Left renal cortex interstitium (tissue), 4 donors: Measurements from ENCODE around the gene ANTXR1. TPM values are rescaled to one million over a fixed set of nuclear protein-coding genes. Genes with fewer than 3 reads are reported as not detected.

Source experiments
- DNase-seq, 4 donors: peaks; one replicate each; pipeline ENCODE4 v3.0.0-alpha.2; 2013; ENCODE audit warnings: low read depth in 4 of 4, low spot score in 2 of 4, missing footprints in 1 of 4
- polyA plus RNA-seq, 4 donors: library from polyadenylated mRNA; unstranded; fragments of 120-200 nt; gene quantifications; one replicate each; pipeline ENCODE4 v1.2.1, GENCODE V29; 2013; ENCODE audit not compliant: insufficient read length in 4 of 4

Gene ANTXR1
- polyA plus RNA-seq, 4 donors = 73.7 to 97.7 (median 81.0) TPM

- DNase-seq = no peak
Observed at GRCh38 chr2:69124343-69124742, 111.4 kb downstream of the ANTXR1 start.

GRCh38 chr2:69125816-69126215 is 112.8 kb downstream of the ANTXR1 start:
- no peak for DNase-seq

- no peak for DNase-seq
Observed at GRCh38 chr2:69126341-69126740, 113.4 kb downstream of the ANTXR1 start.

GRCh38 chr2:69131452-69131851 is 118.5 kb downstream of the ANTXR1 start:
- DNase-seq = no peak

GRCh38 chr2:69131983-69132675 is 119.2 kb downstream of the ANTXR1 start:
- no peak for DNase-seq

GRCh38 chr2:69132960-69133590 is 120.1 kb downstream of the ANTXR1 start:
- DNase-seq = no peak

- no peak for DNase-seq
Observed at GRCh38 chr2:69133898-69134297, 120.9 kb downstream of the ANTXR1 start.

GRCh38 chr2:69134306-69134945 is 121.4 kb downstream of the ANTXR1 start:
- DNase-seq = no peak

GRCh38 chr2:69138247-69138772 is 125.3 kb downstream of the ANTXR1 start:
- no peak for DNase-seq

GRCh38 chr2:69138793-69139459 is 125.9 kb downstream of the ANTXR1 start:
- DNase-seq = no peak

GRCh38 chr2:69139778-69140670 is 127.0 kb downstream of the ANTXR1 start:
- no peak for DNase-seq

GRCh38 chr2:69141061-69141460 is 128.1 kb downstream of the ANTXR1 start:
- DNase-seq = no peak

- no peak for DNase-seq
Observed at GRCh38 chr2:69143748-69144360, 130.9 kb downstream of the ANTXR1 start.

GRCh38 chr2:69145204-69145603 is 132.2 kb downstream of the ANTXR1 start:
- no peak for DNase-seq

GRCh38 chr2:69147841-69148533 is 135.0 kb downstream of the ANTXR1 start:
- DNase-seq = no peak

GRCh38 chr2:69149631-69150215 is 136.7 kb downstream of the ANTXR1 start:
- DNase-seq = no peak

GRCh38 chr2:69151931-69152330 is 139.0 kb downstream of the ANTXR1 start:
- DNase-seq = no peak

- DNase-seq = no peak
Observed at GRCh38 chr2:69152847-69153583, 140.0 kb downstream of the ANTXR1 start.
